ENCODE results near the gene DPAGT1.
A peak's percentile ranks its signal among the peaks of the same experiment; 100 is the strongest.

The DPAGT1 gene

DNA sequence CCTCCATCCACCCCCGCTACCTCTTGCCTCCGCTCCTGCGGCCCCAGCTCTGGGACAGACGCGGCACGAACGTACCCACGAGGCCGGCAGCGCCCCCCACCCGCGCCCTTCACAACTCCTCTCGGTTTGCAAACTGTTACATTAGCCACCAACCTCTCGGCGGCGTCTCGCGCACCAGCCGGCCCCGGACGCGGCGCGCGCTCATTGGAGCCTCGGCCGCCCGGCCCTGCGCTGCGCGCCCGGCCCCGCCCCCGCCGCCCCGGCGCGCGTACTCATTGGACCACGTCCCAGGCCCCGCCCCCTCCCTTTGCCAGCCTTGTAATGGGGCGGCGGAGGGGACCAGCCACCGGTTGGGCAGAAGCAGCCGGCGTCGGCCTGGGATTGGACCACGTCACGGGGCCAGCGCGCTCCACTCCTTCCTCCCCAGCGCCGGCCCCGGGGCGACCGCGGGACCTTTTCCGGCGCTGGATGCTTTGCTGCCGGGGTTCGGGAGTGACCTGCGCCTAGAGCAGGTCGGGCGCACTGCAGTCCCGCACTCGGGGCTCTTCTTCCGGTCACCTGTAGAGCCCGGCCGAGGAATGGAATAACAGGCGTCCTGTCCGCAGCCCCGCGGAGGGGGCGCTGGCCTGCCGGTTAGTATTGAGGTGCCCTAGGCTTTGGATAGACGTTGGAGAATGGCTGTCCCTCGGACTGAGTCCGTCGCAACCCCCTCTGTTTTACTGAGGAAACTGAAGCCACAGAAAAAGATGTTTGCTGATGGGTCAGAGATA, 44.5 kb downstream of the DPAGT1 start, which contains the start of gene HYOU1:
Gene HYOU1 (minus strand): TSS at position 206 of the 770 bp plus-strand sequence. CDS start 1,045 bp downstream, outside the sequence.
- peak; percentile 100 for DNase-seq

- peak; percentile 46 for DNase-seq
Measured at GRCh38 chr11:119056421-119056999, 45.1 kb downstream of the DPAGT1 start.

DNA sequence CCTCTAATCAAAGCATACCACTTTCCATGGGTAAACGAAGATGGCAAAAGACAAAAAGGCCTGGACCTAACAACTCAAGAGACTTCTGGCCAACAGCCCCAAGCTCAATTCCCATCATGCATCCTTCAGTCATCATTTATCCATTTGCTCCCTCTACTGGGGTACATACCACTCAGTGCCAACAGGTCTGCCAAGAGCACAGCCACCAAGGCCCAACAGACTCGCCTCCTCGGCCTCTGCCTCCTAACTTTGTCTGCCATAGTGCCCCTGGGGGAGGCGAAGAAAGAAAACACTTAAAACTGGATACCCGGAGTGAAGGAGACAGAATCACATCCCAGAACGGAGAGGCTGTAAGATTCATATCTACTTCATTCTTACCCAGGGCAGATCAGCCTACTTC, 45.8 kb downstream of the DPAGT1 start:
- no peak for DNase-seq

GRCh38 chr11:119054418-119054817, 47.2 kb downstream of the DPAGT1 start:
- DNase-seq = no peak

DNA sequence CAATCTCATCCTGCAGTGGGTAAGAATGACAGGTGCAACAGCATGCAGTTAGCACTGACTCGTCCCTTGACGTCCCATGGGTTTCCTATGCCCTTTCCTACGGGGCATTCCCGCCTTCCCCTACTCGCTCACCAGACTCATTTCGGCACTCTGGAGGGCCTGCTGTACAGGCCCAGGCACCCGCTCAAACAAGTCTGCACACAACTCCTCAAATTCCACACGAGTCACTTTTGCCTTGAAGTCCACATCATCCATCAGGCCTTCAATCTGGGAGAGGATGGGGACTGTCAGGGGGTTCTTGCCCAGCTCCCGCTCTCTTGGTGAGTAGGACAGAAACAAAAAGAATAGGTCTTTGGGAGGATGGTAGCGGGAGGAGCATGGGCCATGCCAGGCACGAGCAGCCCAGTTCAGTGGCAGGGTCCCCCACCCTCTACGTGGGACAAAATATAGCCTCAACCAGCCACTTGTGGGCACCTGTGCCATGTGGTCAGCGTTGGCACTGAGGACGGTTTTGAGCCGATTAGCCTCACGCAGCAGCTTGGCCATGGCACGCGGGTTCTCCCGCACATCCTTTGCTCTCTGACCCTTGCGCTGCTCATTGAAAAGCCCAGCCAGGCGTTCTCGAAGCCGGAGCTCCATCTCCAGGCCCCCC, 49.4 kb downstream of the DPAGT1 start:
- DNase-seq = no peak

GRCh38 chr11:119051440-119052162, 50.1 kb downstream of the DPAGT1 start:
- DNase-seq = no peak

DNA sequence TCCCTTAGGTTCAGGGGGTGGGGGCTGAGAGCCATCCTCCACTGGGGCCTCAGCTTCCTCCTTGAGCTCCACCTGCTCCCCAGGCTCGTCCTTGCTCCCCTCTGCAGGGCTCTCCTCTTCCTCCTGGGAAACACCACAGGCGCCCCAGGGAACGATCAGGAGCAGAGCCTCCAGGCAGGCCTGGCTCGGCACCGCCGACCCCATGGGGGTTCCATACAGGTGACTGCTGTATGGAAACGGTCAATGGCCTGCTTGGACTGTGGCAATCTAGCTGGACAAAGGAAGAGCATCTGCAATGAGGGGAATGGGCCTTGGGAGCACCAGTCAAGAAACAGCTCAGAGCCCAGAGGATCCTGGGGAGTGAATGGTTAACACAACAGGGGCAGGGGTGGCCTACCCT, 52.6 kb downstream of the DPAGT1 start:
- no peak for DNase-seq

DNA sequence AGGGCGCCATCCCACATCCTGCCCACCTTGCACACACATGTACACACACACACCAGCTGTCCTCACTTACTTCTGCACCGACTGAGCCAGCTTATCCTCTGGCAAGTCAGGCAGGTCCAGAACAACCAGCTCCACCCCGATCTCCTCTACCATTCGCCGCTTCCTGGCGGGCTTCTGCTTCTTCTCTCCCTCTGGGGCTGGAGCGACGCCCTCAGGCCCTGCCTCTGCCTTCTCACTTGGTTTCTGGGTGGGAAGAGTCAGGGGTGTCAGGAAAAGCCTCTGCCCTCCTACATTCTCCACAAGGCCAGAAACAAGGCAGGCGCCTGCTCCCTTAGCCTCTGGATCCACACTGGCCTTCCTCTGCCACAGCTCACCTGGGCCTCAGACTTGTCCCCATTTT, 53.0 kb downstream of the DPAGT1 start:
- no peak for DNase-seq

DNA sequence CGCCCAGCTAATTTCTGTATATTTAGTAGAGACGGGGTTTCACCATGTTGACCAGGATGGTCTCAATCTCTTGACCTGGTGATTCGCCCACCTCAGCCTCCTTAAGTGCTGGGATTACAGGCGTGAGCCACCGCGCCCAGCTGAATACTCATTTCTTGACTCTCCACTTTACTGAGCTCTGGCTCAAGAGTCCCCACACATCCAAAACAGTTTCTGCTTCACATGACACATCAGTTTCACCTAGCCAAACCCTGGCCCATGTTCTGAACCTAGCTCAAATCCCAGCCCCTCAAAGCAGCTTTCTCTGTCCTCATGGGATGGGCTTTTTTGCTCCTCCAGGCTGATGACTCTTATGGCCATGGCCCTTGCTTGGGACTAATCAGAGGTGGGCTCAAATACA, 54.4 kb downstream of the DPAGT1 start:
- DNase-seq = no peak
